ENCODE results near the gene RTN4RL2.

Gene RTN4RL2

DNA sequence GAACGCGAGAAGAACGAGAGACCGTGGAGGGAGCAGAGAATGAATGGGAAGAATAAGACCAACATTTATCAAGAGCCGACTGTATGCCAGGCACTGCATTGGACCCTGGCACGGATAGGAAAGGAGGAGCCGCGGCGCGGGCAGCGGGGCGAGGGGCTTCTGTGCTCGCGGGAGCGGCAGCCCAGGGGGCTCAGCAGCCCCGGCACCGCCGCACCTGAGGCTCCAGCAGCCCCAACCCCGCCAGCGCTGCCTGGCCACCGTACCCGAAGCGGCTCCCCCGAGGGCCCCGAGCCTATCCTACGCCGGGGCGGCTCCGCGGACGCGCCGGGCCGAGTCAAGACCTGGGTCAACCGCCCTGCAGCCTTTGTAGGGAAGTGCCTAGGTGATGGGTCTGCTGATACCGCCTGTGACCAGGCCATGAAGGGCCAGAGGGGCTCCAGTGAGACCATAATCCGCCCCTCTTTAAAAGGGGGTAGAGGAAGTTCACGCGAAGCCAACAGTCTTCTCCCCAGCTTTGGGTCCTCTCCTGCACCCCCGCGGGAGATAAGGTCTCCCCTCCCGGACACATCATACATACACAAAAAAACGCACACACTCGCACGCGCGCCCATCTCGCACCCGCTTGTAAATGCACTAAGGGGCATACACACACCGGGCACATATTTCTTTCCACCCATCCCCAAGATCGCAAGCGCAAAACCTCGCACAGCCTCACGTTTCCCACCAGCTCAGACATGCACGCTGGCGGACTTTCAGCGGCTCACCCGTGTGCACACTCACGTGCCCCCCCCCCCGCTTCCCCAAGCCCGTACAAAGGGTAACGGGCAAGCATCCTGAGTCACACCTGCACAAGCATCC is 935 bp upstream of the RTN4RL2 start:
- Mint-ChIP-seq H3K27me3 (peaks cover 50% of the 10 kb centered on the region), H3K27ac (ENCODE audit: low read depth) (no peak overlapping the region), H3K9me3 (no peaks in the 10 kb centered on the region), H3K4me1 (peaks cover 43% of the 10 kb centered on the region), H3K4me3 (peak overlapping the region; percentile 77), H3K36me3 (ENCODE audit: insufficient read depth) (peaks cover 5% of the 10 kb centered on the region)
- no peak for DNase-seq (ENCODE audit: low spot score in 2 of 2)
- ATAC-seq (replicated peaks; ENCODE audit: extremely low read depth, poor library complexity, severe bottlenecking), result peak; percentile 11

DNA sequence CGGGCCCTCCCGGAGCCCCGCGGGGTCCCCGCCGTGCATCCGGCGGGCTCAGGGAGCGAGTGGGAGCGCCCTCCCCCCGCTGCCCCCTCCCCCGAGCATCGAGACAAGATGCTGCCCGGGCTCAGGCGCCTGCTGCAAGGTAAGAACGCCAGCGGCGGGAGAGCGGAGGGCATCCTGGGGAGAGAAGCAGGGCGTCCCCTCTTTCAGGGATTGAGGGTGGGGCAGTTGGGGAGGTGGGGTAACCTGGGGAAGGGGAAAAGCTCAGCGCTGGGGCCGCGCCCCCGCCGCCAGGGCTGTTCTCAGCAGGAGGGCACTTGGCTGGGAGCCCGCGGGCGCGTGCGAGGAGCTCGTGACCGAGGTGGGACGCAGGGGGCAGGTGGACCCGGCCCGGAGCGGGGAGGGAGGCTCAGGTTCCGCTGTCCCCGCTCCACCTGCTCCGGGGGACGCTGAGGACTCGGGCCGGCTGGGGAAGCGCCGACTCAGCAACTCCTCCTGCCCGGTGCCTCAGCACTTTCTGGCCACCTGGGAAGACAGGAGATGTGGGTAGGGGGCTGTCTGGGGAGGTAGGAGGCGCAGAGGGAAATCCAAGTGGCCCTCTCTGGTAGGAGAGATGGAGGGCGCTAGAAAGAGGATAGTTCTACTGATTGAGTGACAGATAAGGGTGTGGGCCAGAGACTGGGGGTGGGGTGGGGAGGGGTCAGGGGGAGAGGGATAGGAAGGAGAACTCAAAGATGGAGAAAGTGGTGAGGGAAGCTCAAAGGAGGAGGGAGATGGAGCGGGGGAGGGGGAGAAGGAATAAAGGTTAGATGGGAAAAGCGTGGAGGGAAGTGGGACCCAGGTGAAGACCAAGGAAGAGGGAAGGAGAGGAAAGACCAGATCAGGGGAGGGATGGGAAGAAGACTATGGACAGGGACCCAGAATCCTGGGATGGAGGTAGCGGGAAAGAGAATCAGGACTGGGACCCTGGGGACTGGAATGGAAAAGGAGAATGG is 726 bp downstream of the RTN4RL2 start:
- DNase-seq (ENCODE audit: low spot score in 2 of 2), result no peak
- Mint-ChIP-seq H3K4me1 (peaks cover 43% of the 10 kb centered on the region), H3K9me3 (no peaks in the 10 kb centered on the region), H3K36me3 (ENCODE audit: insufficient read depth) (peaks cover 2% of the 10 kb centered on the region), H3K4me3 (peak overlapping the region; percentile 77), H3K27me3 (peaks cover 50% of the 10 kb centered on the region), H3K27ac (ENCODE audit: low read depth) (peak overlapping the region; percentile 1)
- no peak for ATAC-seq (replicated peaks; ENCODE audit: extremely low read depth, poor library complexity, severe bottlenecking)

DNA sequence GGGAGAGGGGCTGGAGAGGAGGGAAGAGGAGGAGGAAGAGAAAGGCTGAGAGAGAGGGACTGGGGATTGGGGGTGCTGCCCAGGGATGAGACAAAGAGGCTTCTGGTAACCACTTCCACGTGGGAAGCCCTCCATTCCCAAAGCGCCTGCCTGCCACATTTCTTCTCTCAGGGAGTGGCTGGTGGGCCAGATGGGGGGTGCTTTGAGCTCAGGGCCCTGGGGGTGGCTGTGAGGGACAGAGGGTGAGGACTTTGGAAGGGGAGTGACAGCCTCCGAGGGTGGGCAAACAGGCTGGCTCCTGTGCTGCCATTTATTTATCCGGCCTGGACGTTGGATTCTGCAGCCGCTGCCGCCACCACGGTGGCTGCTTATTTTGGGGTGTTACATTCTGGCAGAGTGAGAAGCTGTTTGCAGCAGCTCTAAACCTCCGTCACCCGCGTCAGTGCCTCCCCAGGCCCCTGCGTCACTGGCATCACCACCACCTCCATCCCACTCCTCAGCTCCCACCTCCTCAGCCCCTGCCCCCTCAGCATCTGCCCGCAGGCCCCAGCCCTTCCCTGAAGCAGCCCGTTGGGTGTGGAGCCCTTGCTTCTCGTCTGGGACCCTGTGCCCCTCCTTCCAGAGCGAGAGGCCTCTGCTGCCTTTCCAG is 1.6 kb downstream of the RTN4RL2 start:
- no peak for DNase-seq (ENCODE audit: low spot score in 2 of 2)
- Mint-ChIP-seq H3K4me3 (peak overlapping the region; percentile 77), H3K4me1 (peaks cover 40% of the 10 kb centered on the region), H3K36me3 (ENCODE audit: insufficient read depth) (peaks cover 2% of the 10 kb centered on the region), H3K27me3 (peaks cover 45% of the 10 kb centered on the region), H3K27ac (ENCODE audit: low read depth) (peak overlapping the region; percentile 9), H3K9me3 (no peaks in the 10 kb centered on the region)
- ATAC-seq (replicated peaks; ENCODE audit: extremely low read depth, poor library complexity, severe bottlenecking), result no peak

DNA sequence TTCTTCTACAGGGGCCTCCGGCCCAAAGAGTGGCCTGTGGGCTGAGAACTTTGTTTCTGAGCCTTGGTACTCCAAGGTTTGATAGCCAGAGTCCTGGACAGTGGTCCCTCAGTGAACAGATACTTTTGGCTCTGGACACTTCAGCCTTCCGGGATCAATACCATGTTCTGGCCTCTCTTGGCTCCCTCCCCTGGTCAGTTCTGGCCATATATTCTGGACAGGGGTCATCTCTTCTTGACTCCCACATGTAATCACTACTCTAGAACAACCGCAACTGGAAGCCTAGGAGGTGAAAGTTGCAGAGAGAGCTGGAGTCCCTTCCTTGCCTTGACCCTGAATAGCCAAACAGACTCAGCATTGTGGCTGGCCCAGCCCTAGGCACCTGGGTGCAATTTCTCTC is 2.3 kb downstream of the RTN4RL2 start:
- Mint-ChIP-seq H3K4me1 (peaks cover 34% of the 10 kb centered on the region), H3K9me3 (no peaks in the 10 kb centered on the region), H3K36me3 (ENCODE audit: insufficient read depth) (peaks cover 2% of the 10 kb centered on the region), H3K27me3 (peaks cover 39% of the 10 kb centered on the region), H3K4me3 (peak overlapping the region; percentile 36), H3K27ac (ENCODE audit: low read depth) (peak overlapping the region; percentile 9)
- ATAC-seq (replicated peaks; ENCODE audit: extremely low read depth, poor library complexity, severe bottlenecking) (no peak), DNase-seq (ENCODE audit: low spot score in 2 of 2) (no peak)

DNA sequence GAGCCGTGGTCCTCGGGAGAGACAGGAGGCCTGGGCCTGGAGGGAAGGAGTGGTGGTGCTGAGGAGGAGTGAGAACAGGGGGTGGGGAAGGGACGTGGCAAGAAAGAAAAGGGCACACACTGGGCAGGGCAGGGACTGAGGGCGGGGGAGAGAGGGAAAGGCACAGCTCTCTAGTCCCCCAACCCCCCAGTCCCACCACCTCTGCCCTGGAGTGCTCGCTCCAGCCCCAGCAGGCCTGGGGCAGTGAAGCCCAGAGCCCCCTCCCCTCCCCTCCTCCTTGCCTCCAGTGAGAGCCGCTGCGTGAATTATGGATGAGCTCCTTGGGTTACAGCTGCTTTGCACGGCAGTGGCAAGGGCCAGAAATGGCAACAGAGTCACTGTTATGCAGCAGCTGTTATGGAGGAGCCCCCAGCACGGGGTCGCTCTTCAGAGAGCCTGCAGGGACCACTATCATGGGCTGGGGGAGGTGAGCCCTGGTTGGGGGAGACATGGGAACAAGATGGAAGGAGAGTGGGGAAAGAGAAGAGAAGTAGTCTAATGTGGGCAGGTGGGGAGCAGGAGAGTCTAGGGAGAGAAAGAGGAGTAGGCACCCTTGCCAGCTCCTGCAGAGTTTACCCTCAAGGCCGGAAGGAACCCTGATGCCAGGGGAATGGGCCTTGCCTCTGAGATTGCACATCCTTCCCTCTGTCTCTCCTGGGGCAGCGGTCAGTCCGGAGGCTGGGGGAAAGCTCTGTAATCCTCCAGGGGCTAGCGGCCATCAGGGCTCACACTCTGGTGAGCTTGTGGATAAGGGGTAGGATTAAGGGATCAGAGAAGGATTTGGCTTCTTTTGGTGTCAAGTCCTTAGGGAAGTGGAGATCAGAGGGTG is 3.6 kb downstream of the RTN4RL2 start:
- peaks cover 24% of the 10 kb centered on the region for H3K4me1 Mint-ChIP-seq
- H3K27ac Mint-ChIP-seq (ENCODE audit: low read depth), result peak overlapping the region; percentile 39
- H3K36me3 Mint-ChIP-seq (ENCODE audit: insufficient read depth), result no peaks in the 10 kb centered on the region
- peaks cover 25% of the 10 kb centered on the region for H3K27me3 Mint-ChIP-seq
- no peak for ATAC-seq (replicated peaks; ENCODE audit: extremely low read depth, poor library complexity, severe bottlenecking)
- H3K9me3 Mint-ChIP-seq, result no peaks in the 10 kb centered on the region
- no peak for DNase-seq (ENCODE audit: low spot score in 2 of 2)
- H3K4me3 Mint-ChIP-seq, result no peak overlapping the region

DNA sequence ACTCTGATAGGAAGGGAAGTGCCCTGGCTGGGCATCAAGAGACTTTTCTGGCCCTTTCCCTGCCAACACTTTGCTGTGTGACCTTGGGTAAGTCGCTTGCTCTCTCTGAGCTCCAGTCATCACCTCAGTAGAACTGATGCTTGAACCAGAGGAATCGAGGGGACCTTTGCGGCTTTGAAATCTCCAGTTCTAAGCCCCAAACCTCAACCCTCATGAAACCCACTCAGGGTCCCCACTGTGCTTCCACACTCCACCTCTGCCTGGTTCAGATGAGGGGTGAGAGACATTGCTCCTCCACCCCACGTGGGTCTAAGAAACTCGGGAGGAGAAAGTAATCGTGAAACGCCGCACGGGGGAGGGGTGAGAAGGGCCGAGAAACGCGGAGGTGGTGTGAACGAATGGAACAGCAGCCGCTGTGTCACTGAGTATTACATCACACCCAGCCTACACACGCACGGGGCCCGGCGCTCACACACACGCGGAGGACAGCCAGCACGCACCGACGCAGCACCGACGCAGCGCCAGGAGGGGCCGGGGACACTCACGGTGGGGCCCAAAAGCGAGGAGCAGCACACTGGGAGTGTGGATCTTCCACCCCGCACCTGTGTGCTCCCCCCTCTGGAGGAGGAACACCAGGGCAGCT is 4.3 kb downstream of the RTN4RL2 start:
- Mint-ChIP-seq H3K27ac (ENCODE audit: low read depth) (no peak overlapping the region), H3K4me1 (peaks cover 16% of the 10 kb centered on the region), H3K36me3 (ENCODE audit: insufficient read depth) (no peaks in the 10 kb centered on the region), H3K9me3 (no peaks in the 10 kb centered on the region), H3K4me3 (no peak overlapping the region), H3K27me3 (peaks cover 18% of the 10 kb centered on the region)
- ATAC-seq (replicated peaks; ENCODE audit: extremely low read depth, poor library complexity, severe bottlenecking) (no peak), DNase-seq (ENCODE audit: low spot score in 2 of 2) (no peak)

DNA sequence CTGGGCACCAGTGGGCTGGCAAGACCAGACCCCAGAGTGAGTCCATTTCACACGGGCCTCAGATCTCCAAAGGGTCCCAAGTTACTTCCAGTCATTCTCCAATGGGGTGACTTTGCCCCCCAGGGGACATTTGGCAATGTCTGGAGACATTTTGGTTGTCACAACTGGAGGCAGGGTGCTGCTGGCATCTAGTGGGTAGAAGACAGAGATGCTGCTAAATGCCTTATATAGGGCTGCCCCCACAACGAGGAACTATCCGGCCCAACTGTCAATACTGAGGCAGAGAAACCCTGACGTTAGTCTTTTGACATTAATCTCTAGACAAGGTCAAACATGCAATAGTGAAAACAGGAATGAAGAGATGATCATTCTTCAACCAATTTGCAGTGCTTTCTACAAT is 6.4 kb downstream of the RTN4RL2 start:
- Mint-ChIP-seq H3K4me1 (peaks cover 11% of the 10 kb centered on the region), H3K27ac (ENCODE audit: low read depth) (no peak overlapping the region), H3K9me3 (no peaks in the 10 kb centered on the region), H3K4me3 (no peak overlapping the region), H3K27me3 (peaks cover 4% of the 10 kb centered on the region), H3K36me3 (ENCODE audit: insufficient read depth) (no peaks in the 10 kb centered on the region)
- no peak for ATAC-seq (replicated peaks; ENCODE audit: extremely low read depth, poor library complexity, severe bottlenecking)
- DNase-seq (ENCODE audit: low spot score in 2 of 2), result no peak

DNA sequence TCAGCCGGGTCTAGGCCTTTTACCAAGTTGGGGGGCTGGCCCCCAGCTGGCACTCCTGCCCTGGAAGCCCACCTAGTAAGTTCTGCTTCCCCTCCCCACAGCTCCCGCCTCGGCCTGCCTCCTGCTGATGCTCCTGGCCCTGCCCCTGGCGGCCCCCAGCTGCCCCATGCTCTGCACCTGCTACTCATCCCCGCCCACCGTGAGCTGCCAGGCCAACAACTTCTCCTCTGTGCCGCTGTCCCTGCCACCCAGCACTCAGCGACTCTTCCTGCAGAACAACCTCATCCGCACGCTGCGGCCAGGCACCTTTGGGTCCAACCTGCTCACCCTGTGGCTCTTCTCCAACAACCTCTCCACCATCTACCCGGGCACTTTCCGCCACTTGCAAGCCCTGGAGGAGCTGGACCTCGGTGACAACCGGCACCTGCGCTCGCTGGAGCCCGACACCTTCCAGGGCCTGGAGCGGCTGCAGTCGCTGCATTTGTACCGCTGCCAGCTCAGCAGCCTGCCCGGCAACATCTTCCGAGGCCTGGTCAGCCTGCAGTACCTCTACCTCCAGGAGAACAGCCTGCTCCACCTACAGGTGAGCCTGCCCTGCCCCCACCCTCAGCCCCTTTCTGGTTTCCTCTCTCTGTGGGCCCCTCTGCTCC is 7.3 kb downstream of the RTN4RL2 start:
- Mint-ChIP-seq H3K27me3 (no peaks in the 10 kb centered on the region), H3K27ac (ENCODE audit: low read depth) (no peak overlapping the region), H3K9me3 (no peaks in the 10 kb centered on the region), H3K4me1 (peaks cover 8% of the 10 kb centered on the region), H3K4me3 (no peak overlapping the region), H3K36me3 (ENCODE audit: insufficient read depth) (no peaks in the 10 kb centered on the region)
- DNase-seq (ENCODE audit: low spot score in 2 of 2) (no peak), ATAC-seq (replicated peaks; ENCODE audit: extremely low read depth, poor library complexity, severe bottlenecking) (no peak)

DNA sequence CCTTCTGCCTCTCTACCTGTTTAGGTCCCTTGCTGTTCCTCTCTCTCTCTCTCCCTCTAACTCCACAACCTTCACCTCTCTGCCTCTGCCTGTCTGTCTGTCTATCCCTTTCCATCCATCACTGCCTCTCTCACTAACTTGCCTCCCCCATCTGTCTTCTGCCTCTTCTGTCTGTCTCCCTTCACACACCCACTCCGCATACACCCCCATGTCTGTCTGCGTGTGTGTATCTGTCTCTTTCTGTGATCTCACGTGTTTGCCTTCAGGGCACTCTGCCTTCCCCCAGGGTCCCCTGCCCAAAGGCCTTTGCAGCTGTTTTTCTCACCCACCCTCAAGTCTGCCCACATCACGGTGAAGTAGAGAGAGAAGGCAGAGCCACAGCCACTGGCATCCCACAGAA is 7.9 kb downstream of the RTN4RL2 start:
- H3K36me3 Mint-ChIP-seq (ENCODE audit: insufficient read depth), result no peaks in the 10 kb centered on the region
- no peaks in the 10 kb centered on the region for H3K9me3 Mint-ChIP-seq
- H3K4me1 Mint-ChIP-seq, result peaks cover 6% of the 10 kb centered on the region
- H3K27ac Mint-ChIP-seq (ENCODE audit: low read depth), result no peak overlapping the region
- H3K27me3 Mint-ChIP-seq, result no peaks in the 10 kb centered on the region
- no peak overlapping the region for H3K4me3 Mint-ChIP-seq
- no peak for DNase-seq (ENCODE audit: low spot score in 2 of 2)
- ATAC-seq (replicated peaks; ENCODE audit: extremely low read depth, poor library complexity, severe bottlenecking), result no peak

DNA sequence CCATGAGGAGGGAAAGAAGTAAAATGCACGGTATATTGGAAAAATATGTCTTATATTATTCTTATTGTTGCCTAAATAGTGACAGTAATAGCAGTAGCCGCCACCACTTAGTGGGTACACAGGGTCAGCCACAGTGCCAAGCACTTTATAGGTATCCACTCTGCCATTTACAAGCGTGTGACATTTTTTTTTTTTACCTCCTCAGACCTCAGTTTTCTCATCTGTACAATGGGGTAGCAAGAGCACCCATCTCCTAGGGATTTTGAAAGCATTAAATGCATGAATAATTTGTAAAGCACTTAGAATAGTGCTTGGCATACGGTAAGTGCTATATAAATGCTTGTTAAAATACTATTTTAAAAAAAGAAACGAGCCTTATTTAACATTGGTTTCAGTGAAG is 8.9 kb downstream of the RTN4RL2 start:
- Mint-ChIP-seq H3K36me3 (ENCODE audit: insufficient read depth) (no peaks in the 10 kb centered on the region), H3K9me3 (no peaks in the 10 kb centered on the region), H3K27me3 (no peaks in the 10 kb centered on the region), H3K4me1 (peaks cover 14% of the 10 kb centered on the region), H3K4me3 (no peak overlapping the region), H3K27ac (ENCODE audit: low read depth) (no peak overlapping the region)
- DNase-seq (ENCODE audit: low spot score in 2 of 2) (no peak), ATAC-seq (replicated peaks; ENCODE audit: extremely low read depth, poor library complexity, severe bottlenecking) (no peak)

DNA sequence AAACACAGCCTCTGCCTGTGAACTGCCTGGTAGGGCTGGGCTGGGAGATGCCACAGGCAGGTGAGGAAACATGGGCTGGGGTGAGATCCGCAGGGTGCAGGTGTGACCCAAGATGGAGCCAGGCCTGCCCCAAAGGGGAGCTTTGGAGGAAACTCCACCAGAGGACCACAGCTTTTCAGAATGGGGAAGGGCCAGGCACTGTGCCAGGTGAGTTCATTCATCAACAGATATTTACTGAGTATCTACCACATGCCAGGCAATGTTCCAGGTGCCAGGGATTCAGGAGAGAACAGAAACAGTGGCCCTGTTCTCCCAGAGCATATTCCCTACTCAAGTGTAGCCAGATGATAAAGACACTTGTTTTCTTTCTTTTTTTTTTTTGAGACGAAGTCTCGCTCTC is 11.2 kb downstream of the RTN4RL2 start:
- peaks cover 22% of the 10 kb centered on the region for H3K4me1 Mint-ChIP-seq
- H3K27ac Mint-ChIP-seq (ENCODE audit: low read depth), result no peak overlapping the region
- DNase-seq (ENCODE audit: low spot score in 2 of 2), result no peak
- no peaks in the 10 kb centered on the region for H3K9me3 Mint-ChIP-seq
- H3K36me3 Mint-ChIP-seq (ENCODE audit: insufficient read depth), result no peaks in the 10 kb centered on the region
- ATAC-seq (replicated peaks; ENCODE audit: extremely low read depth, poor library complexity, severe bottlenecking), result no peak
- H3K27me3 Mint-ChIP-seq, result no peaks in the 10 kb centered on the region
- no peak overlapping the region for H3K4me3 Mint-ChIP-seq

Measured in central memory CD8-positive, alpha-beta T cell (primary cell).